Measurements from ENCODE around the gene CIPC. TPM values are rescaled to one million over a fixed set of nuclear protein-coding genes. Genes with fewer than 3 reads are reported as not detected.

The CIPC gene
- total and polyA plus RNA-seq, 9 of the 15 experiments (the other 6 are each of a cell fraction or from before 2014, with no cell fraction given), result 5.0 to 16.9 (median 10.7) TPM

DNA sequence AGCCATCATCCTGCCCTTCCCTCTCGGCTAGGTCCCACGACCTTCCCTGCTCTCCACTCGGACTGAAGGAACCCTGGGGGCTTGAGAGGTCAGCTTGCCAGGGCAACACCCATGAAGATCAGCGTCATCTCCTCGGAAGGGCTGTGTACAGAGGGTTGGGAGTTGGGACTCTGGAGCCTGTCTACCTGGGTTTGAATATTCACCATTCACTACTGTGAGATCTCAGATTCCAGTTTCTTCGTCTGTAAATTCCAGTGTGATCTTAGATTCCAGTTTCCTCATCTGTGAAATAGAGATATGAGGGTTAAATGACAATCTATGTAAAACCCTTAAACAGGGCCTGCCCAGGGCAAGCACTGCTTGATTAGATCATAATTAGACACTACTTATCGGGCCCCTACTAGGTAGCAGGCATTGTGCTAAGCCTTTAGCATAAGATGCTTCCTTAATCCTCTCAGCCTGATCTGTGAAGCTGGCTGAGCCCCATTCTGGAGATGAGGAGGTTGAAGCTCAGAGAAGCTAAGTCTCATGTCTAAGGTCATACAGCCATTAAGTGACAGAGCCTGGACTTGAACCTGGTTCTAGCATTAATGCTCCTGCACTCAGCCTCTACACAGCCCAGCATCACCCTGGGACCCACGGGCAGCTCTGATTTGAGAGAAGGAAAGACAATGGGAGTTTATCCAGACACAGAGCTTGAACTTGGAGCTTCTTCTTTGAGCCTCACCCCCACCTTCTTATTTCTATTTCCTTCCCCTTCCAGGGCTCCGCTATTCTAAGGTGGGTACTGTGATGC is 44.1 kb downstream of the CIPC start:
- BruUV-seq (replicated peaks), result no TSS peak
- peaks cover 20 to 57% of the 10 kb centered on the region in 2 experiments for H3K27me3 ChIP-seq (ENCODE audit: control insufficient read depth in 2 of 2, insufficient read depth in 2 of 2, low read length in 2 of 2)
- no peak for FAIRE-seq

DNA sequence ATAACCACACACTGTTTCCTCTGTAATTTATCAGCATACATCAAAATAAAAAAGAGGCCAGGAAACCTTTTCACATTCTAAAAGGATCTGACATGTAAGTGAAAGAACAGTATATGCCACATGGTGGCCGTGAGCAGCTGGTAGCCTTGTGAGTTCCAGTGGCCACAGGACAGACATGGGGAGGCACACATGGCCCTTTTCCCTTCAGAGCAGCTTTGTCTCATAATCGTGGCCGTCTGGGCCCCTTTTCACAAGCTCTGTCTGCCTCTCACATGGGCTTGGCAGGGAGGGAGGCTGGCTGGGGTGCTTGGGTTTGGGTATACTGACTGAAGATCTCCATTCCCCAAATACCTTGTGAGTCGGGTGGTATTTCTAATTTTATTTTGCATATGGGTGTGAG is 45.0 kb downstream of the CIPC start:
- in situ Hi-C loops (cut with MboI), result no loop called here
- H3K9ac ChIP-seq (ENCODE audit: insufficient read depth in 1 of 2, low read depth in 2 of 2, low read length in 2 of 2), result no peak overlapping the region
- DNase-seq (ENCODE audit: extremely low read depth in 1 of 4, low spot score in 3 of 4), result no peak
- intact Hi-C loops (cut with micrococcal nuclease), result no loop called here
- H3K9me1 ChIP-seq (ENCODE audit: control insufficient read depth, insufficient read depth, low read length), result no peaks in the 10 kb centered on the region
- H3K9me3 ChIP-seq (replicated peaks; ENCODE audit: control insufficient read depth, insufficient read depth, low read depth, low read length), result no peaks in the 10 kb centered on the region
- H3K4me2 ChIP-seq (ENCODE audit: insufficient read depth, low read length), result no peak overlapping the region
- 3% methylated on average over 3 of the region's 4 CpGs for WGBS (ENCODE audit: insufficient coverage, low coverage, missing lambda C conversion rate)
- no peaks in the 10 kb centered on the region for H3K36me3 ChIP-seq (ENCODE audit: control insufficient read depth, insufficient read depth, low read length)
- H2AFZ ChIP-seq (ENCODE audit: low read depth, low read length), result no peak overlapping the region
- no peak for ATAC-seq
- peaks cover 18 to 57% of the 10 kb centered on the region in 2 experiments for H3K27me3 ChIP-seq (ENCODE audit: control insufficient read depth in 2 of 2, insufficient read depth in 2 of 2, low read length in 2 of 2)
- H3K27ac ChIP-seq (ENCODE audit: extremely low read depth, low read depth, low read length), result no peak overlapping the region
- H3K4me1 ChIP-seq (replicated peaks in 1 of 2; ENCODE audit: control insufficient read depth in 2 of 2, insufficient read depth in 2 of 2, low read length in 2 of 2), result peaks cover 0 to 24% of the 10 kb centered on the region in 2 experiments; a peak in 2 of 5 replicates
- ChIA-PET POLR2A (interaction anchor here (0.7 to 1.4 kb wide), 2 partner anchors 10 to 54 kb away, joined by 3 to 6 read pairs; no protein-coding TSS in a partner anchor), CTCF (ENCODE audit: low intra/inter-chr PET ratio) (no interaction called here)
- no peak overlapping the region for H3K4me3 ChIP-seq
- BruUV-seq (replicated peaks), result no TSS peak
- no peaks in the 10 kb centered on the region for H3K79me2 ChIP-seq (ENCODE audit: control insufficient read depth, insufficient read depth, low read length)
- peaks cover 6% of the 10 kb centered on the region; the same call in 1 of the 2 replicates for H4K20me1 ChIP-seq (replicated peaks; ENCODE audit: control insufficient read depth, insufficient read depth, low read length)
- FAIRE-seq, result no peak
- no peak for TF ChIP-seq SMAD3 (CRISPR knock-in tag; conservative IDR thresholded peaks at IDR 0.05)
- TF ChIP-seq RBM25 (IDR thresholded peaks at IDR 0.05; ENCODE audit: low read depth, low read length, severe bottlenecking), result no peak
- no peak for TF ChIP-seq FIP1L1 (IDR thresholded peaks at IDR 0.05; ENCODE audit: low read depth, low read length, poor library complexity, severe bottlenecking)
- TF ChIP-seq ZFPM2 (CRISPR knock-in tag; IDR thresholded peaks at IDR 0.05), result no peak
- no peak for TF ChIP-seq XRCC3 (IDR thresholded peaks at IDR 0.05)
- no peak for TF ChIP-seq FOXJ3 (CRISPR knock-in tag; IDR thresholded peaks at IDR 0.05)
- no peak for TF ChIP-seq PTRF (tag; IDR thresholded peaks at IDR 0.05)
- TF ChIP-seq, protein P1, sequence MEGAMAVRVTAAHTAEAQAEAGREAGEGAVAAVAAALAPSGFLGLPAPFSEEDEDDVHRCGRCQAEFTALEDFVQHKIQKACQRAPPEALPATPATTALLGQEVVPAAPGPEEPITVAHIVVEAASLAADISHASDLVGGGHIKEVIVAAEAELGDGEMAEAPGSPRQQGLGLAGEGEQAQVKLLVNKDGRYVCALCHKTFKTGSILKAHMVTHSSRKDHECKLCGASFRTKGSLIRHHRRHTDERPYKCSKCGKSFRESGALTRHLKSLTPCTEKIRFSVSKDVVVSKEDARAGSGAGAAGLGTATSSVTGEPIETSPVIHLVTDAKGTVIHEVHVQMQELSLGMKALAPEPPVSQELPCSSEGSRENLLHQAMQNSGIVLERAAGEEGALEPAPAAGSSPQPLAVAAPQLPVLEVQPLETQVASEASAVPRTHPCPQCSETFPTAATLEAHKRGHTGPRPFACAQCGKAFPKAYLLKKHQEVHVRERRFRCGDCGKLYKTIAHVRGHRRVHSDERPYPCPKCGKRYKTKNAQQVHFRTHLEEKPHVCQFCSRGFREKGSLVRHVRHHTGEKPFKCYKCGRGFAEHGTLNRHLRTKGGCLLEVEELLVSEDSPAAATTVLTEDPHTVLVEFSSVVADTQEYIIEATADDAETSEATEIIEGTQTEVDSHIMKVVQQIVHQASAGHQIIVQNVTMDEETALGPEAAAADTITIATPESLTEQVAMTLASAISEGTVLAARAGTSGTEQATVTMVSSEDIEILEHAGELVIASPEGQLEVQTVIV (CRISPR knock-in tag; IDR thresholded peaks at IDR 0.05; ENCODE audit: borderline replicate concordance), result no peak
- TF ChIP-seq PRPF4 (IDR thresholded peaks at IDR 0.05; ENCODE audit: insufficient read depth, low read depth, low read length, poor library complexity, severe bottlenecking), result no peak
- TF ChIP-seq HDAC1 (IDR thresholded peaks at IDR 0.05), result no peak
- TF ChIP-seq WHSC1 (IDR thresholded peaks at IDR 0.05; ENCODE audit: low read length), result no peak
- no peak for TF ChIP-seq POLR2H (tag; IDR thresholded peaks at IDR 0.05; ENCODE audit: low read depth)
- TF ChIP-seq HNRNPLL (IDR thresholded peaks at IDR 0.05; ENCODE audit: low read depth, low read length, poor library complexity, severe bottlenecking), result no peak
- no peak for TF ChIP-seq POLR2A (conservative IDR thresholded peaks at IDR 0.05)

More for the DNA sequence above, 44.1 kb downstream of the CIPC start:
- Histone ChIP-seq H3K79me2 (ENCODE audit: control insufficient read depth, insufficient read depth, low read length) (no peaks in the 10 kb centered on the region), H2AFZ (ENCODE audit: low read depth, low read length) (no peak overlapping the region), H3K9me1 (ENCODE audit: control insufficient read depth, insufficient read depth, low read length) (no peaks in the 10 kb centered on the region), H3K4me3 (no peak overlapping the region), H4K20me1 (replicated peaks; ENCODE audit: control insufficient read depth, insufficient read depth, low read length) (peaks cover 6% of the 10 kb centered on the region; the same call in 1 of the 2 replicates), H3K4me2 (ENCODE audit: insufficient read depth, low read length) (no peak overlapping the region), H3K36me3 (ENCODE audit: control insufficient read depth, insufficient read depth, low read length) (no peaks in the 10 kb centered on the region), H3K9me3 (replicated peaks; ENCODE audit: control insufficient read depth, insufficient read depth, low read depth, low read length) (no peaks in the 10 kb centered on the region), H3K4me1 (replicated peaks in 1 of 2; ENCODE audit: control insufficient read depth in 2 of 2, insufficient read depth in 2 of 2, low read length in 2 of 2) (peaks cover 0 to 24% of the 10 kb centered on the region in 2 experiments; a peak in 2 of 5 replicates), H3K27ac (ENCODE audit: extremely low read depth, low read depth, low read length) (no peak overlapping the region), H3K9ac (ENCODE audit: insufficient read depth in 1 of 2, low read depth in 2 of 2, low read length in 2 of 2) (no peak overlapping the region)
- 2% methylated on average over 7 of the region's 9 CpGs for WGBS (ENCODE audit: insufficient coverage, low coverage, missing lambda C conversion rate)
- CTCF ChIA-PET (ENCODE audit: low intra/inter-chr PET ratio), result no interaction called here
- POLR2A ChIA-PET, result no interaction called here
- no peak for DNase-seq (ENCODE audit: extremely low read depth in 1 of 4, low spot score in 3 of 4)
- no peak for TF ChIP-seq ZNF695 (CRISPR knock-in tag; IDR thresholded peaks at IDR 0.05)
- intact Hi-C loops (cut with micrococcal nuclease), result no loop called here
- ATAC-seq, result no peak
- in situ Hi-C loops (cut with MboI), result no loop called here
